K562 (cell line): Measurements from ENCODE around the gene NOA1. TPM values are rescaled to one million over a fixed set of nuclear protein-coding genes. Genes with fewer than 3 reads are reported as not detected.

Experiments used
- CHD4 ChIP-seq: fragments of 200-600 bp; sonication (generic); IDR thresholded peaks from 3 replicates; pipeline ENCODE4 v1.6.1; 2012; ENCODE audit warnings: low read depth, mild to moderate bottlenecking, mixed read lengths, low read length, inconsistent platforms; ENCODE audit not compliant: insufficient read depth, insufficient replicate concordance, poor library complexity, severe bottlenecking
- MNT ChIP-seq, 2 experiments: fragments of 450-650 bp; conservative IDR thresholded peaks; 2 replicates each; pipeline ENCODE4 v1.6.1; 2017; ENCODE audit warnings: mild to moderate bottlenecking in 2 of 2, moderate library complexity in 2 of 2
- PBX2 ChIP-seq, 2 experiments: IDR thresholded peaks in 1 of 2; conservative IDR thresholded peaks in 1 of 2; 2 replicates each; pipeline ENCODE4 v1.6.1; 2016; ENCODE audit warnings: low read depth in 2 of 2, mild to moderate bottlenecking in 1 of 2, missing compliant biosample characterization in 1 of 2, missing genetic modification characterization in 1 of 2, moderate library complexity in 1 of 2
- SFPQ ChIP-seq: fragments of 200-400 bp; formaldehyde crosslinking; IDR thresholded peaks from 2 replicates; pipeline ENCODE4 v1.6.1; 2017; ENCODE audit warnings: mild to moderate bottlenecking, low read depth, low read length, moderate library complexity
- SMC3 ChIP-seq: conservative IDR thresholded peaks from 2 replicates; pipeline ENCODE4 v1.6.1; 2011; ENCODE audit warnings: low read depth, low read length, improper control_type of control experiment; ENCODE audit not compliant: insufficient read depth
- ZNF174 ChIP-seq: fragments of 250-450 bp; sonication (Bioruptor Pico); IDR thresholded peaks from 2 replicates; pipeline ENCODE4 v1.4.0; 2020; ENCODE audit warnings: mild to moderate bottlenecking
- polyA plus RNA-seq, 8 experiments: library from polyadenylated mRNA; depleted of rRNA in 4 of 8; stranded (reverse) in 5 of 8; unstranded in 3 of 8; fragments of >200 nt; fragmentation: Nextera tagmentation in 2 of 8; fragmentation: Illumina TruSeq in 1 of 8; extraction: Ambion mirVana in 2 of 8; extraction: Trizol in 1 of 8; gene quantifications; 2 replicates each; pipeline versions ENCODE4 v1.2.1 to v1.2.3, GENCODE V29; 2011 to 2014; ENCODE audit warnings: inconsistent platforms in 1 of 8, missing spikeins in 1 of 8
- total RNA-seq, 7 experiments: library from RNA; depleted of rRNA in 6 of 7; stranded (reverse); fragments of >200 nt in 6 of 7; fragmentation: Illumina TruSeq in 2 of 7; extraction: Trizol in 2 of 7; gene quantifications; 2 replicates each; pipeline versions ENCODE4 v1.2.1 to v1.2.3, GENCODE V29; 2011 to 2021; ENCODE audit warnings: low replicate concordance in 1 of 7
- TF ChIP-seq, protein P1 (sequence below), 2 experiments: fragments of 450-650 bp in 1 of 2; sonication (generic) in 1 of 2; formaldehyde crosslinking in 1 of 2; IDR thresholded peaks; 2 replicates each; pipeline versions ENCODE4 v1.7.1 to v1.9.0; 2016 to 2022; ENCODE audit warnings: inconsistent platforms in 1 of 2, mild to moderate bottlenecking in 1 of 2, missing genetic modification reagents in 1 of 2

Gene NOA1
- total and polyA plus RNA-seq, 9 of the 15 experiments (the other 6 are each of a cell fraction or from before 2014, with no cell fraction given): 2.6 to 26.6 (median 16.7) TPM

GRCh38 chr4:56914336-56914735, 63.1 kb downstream of the NOA1 start (continued):
- TF ChIP-seq, protein P1, sequence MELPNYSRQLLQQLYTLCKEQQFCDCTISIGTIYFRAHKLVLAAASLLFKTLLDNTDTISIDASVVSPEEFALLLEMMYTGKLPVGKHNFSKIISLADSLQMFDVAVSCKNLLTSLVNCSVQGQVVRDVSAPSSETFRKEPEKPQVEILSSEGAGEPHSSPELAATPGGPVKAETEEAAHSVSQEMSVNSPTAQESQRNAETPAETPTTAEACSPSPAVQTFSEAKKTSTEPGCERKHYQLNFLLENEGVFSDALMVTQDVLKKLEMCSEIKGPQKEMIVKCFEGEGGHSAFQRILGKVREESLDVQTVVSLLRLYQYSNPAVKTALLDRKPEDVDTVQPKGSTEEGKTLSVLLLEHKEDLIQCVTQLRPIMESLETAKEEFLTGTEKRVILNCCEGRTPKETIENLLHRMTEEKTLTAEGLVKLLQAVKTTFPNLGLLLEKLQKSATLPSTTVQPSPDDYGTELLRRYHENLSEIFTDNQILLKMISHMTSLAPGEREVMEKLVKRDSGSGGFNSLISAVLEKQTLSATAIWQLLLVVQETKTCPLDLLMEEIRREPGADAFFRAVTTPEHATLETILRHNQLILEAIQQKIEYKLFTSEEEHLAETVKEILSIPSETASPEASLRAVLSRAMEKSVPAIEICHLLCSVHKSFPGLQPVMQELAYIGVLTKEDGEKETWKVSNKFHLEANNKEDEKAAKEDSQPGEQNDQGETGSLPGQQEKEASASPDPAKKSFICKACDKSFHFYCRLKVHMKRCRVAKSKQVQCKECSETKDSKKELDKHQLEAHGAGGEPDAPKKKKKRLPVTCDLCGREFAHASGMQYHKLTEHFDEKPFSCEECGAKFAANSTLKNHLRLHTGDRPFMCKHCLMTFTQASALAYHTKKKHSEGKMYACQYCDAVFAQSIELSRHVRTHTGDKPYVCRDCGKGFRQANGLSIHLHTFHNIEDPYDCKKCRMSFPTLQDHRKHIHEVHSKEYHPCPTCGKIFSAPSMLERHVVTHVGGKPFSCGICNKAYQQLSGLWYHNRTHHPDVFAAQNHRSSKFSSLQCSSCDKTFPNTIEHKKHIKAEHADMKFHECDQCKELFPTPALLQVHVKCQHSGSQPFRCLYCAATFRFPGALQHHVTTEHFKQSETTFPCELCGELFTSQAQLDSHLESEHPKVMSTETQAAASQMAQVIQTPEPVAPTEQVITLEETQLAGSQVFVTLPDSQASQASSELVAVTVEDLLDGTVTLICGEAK (IDR thresholded peaks at IDR 0.05): no peak
- TF ChIP-seq, protein P1 (CRISPR knock-in tag; IDR thresholded peaks at IDR 0.05): no peak
- TF ChIP-seq MNT (conservative IDR thresholded peaks at IDR 0.05): no peak
- no peak for TF ChIP-seq SMC3
- TF ChIP-seq PBX2 (CRISPR knock-in tag; IDR thresholded peaks at IDR 0.05; ENCODE audit: low read depth): no peak
- TF ChIP-seq PBX2 (tag; conservative IDR thresholded peaks at IDR 0.05; ENCODE audit: low read depth): 0 out of 2 replicates have a peak, but pooled peaks have one; percentile 29
- no peak for TF ChIP-seq ZNF174 (CRISPR knock-in tag)
- TF ChIP-seq CHD4: no peak
- TF ChIP-seq SFPQ: no peak
